ENCODE measurements around the gene SEZ6.

DNA sequence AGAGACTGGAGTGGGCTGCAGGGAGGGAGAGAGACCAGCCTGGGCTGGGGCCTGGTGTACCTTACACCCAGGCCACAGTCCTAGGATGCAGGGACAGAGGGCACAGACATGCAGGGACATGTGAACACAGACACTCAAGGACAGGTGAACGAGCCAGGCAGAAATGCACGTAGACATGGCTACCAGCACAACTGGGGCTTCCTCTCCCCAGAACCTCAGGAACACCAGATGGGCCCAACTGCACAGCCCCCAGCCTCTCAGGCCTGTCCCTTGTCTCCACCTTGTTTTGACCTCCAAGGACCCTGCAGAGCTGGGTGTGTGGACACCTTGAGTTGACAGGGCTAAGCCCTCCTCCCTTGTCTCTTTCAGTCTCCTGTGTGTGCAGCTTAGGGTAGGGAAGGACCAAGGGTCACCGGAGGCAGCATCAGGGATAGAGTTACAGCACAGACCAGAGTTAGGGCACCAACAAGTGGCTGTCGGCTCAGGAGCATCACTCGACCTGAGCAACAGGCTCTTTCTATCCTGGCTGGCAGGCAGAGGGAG, 9.2 kb downstream of the SEZ6 start:
- TF ChIP-seq EP300 (IDR thresholded peaks at IDR 0.05) (no peak), POLR2A (IDR thresholded peaks at IDR 0.05) (no peak)
- TF ChIP-seq, protein P1, sequence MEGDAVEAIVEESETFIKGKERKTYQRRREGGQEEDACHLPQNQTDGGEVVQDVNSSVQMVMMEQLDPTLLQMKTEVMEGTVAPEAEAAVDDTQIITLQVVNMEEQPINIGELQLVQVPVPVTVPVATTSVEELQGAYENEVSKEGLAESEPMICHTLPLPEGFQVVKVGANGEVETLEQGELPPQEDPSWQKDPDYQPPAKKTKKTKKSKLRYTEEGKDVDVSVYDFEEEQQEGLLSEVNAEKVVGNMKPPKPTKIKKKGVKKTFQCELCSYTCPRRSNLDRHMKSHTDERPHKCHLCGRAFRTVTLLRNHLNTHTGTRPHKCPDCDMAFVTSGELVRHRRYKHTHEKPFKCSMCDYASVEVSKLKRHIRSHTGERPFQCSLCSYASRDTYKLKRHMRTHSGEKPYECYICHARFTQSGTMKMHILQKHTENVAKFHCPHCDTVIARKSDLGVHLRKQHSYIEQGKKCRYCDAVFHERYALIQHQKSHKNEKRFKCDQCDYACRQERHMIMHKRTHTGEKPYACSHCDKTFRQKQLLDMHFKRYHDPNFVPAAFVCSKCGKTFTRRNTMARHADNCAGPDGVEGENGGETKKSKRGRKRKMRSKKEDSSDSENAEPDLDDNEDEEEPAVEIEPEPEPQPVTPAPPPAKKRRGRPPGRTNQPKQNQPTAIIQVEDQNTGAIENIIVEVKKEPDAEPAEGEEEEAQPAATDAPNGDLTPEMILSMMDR (IDR thresholded peaks at IDR 0.05) = no peak
